Middle frontal gyrus (tissue), 1 donor: ENCODE measurements around the gene ZNF581.

Experiments used
- DNase-seq: peaks from one replicate; pipeline ENCODE4 v3.0.0-alpha.2; 2015; ENCODE audit warnings: low spot score; ENCODE audit errors: extremely low spot score

ZNF581 gene

GRCh38 chr19:55611300-55611982 is 32.0 kb upstream of the ZNF581 start:
- DNase-seq: no peak

- DNase-seq: no peak
These were observed 31.3 kb upstream of the ZNF581 start for GRCh38 chr19:55611983-55612645.

- DNase-seq: no peak
These were observed 30.1 kb upstream of the ZNF581 start for GRCh38 chr19:55613396-55613795.

- DNase-seq: no peak
These were observed 29.3 kb upstream of the ZNF581 start for GRCh38 chr19:55613930-55614710.

- no peak for DNase-seq
These were observed 28.5 kb upstream of the ZNF581 start for GRCh38 chr19:55614711-55615542.

GRCh38 chr19:55615543-55616394 is 27.7 kb upstream of the ZNF581 start:
- no peak for DNase-seq

- DNase-seq: no peak
These were observed 27.0 kb upstream of the ZNF581 start for GRCh38 chr19:55616395-55616875.

GRCh38 chr19:55617426-55617825 is 26.0 kb upstream of the ZNF581 start:
- no peak for DNase-seq

GRCh38 chr19:55618426-55618825 is 25.0 kb upstream of the ZNF581 start:
- DNase-seq: no peak

GRCh38 chr19:55619286-55619685 is 24.2 kb upstream of the ZNF581 start:
- no peak for DNase-seq

- DNase-seq: no peak
These were observed 22.8 kb upstream of the ZNF581 start for GRCh38 chr19:55620410-55621204.

- no peak for DNase-seq
These were observed 22.2 kb upstream of the ZNF581 start for GRCh38 chr19:55621205-55621672.

GRCh38 chr19:55621673-55622231 is 21.7 kb upstream of the ZNF581 start:
- no peak for DNase-seq

GRCh38 chr19:55622242-55622969 is 21.0 kb upstream of the ZNF581 start:
- DNase-seq: no peak

GRCh38 chr19:55623130-55623529 is 20.3 kb upstream of the ZNF581 start:
- DNase-seq: no peak

GRCh38 chr19:55623561-55623960 is 19.9 kb upstream of the ZNF581 start:
- DNase-seq: no peak

GRCh38 chr19:55624109-55625003 is 19.1 kb upstream of the ZNF581 start, which contains the start of gene ZNF784:
Gene ZNF784, minus strand, starts transcription at chr19:55624566. Its CDS starts 5 bp downstream, at chr19:55624561.
- DNase-seq: peak; percentile 79
